Endometrium (tissue), 2 donors: ENCODE data around the gene CCDC47.
"Not testable (repeated sequence)": the region's sequence is repeated elsewhere in the genome, so short reads cannot be mapped to it uniquely, and the experiment has no call there.

Source experiments
- FAIRE-seq: peaks from 2 replicates; lab custom pipeline; 2012; peaks lifted over from hg19 to GRCh38; lab: Jason Lieb, UNC
- donor health status: control.
- donor health status: control.

CCDC47 gene, protein sequence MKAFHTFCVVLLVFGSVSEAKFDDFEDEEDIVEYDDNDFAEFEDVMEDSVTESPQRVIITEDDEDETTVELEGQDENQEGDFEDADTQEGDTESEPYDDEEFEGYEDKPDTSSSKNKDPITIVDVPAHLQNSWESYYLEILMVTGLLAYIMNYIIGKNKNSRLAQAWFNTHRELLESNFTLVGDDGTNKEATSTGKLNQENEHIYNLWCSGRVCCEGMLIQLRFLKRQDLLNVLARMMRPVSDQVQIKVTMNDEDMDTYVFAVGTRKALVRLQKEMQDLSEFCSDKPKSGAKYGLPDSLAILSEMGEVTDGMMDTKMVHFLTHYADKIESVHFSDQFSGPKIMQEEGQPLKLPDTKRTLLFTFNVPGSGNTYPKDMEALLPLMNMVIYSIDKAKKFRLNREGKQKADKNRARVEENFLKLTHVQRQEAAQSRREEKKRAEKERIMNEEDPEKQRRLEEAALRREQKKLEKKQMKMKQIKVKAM

GRCh38 chr17:63773272-63774140 is at the start of gene CCDC47:
CCDC47 (minus strand) TSS chr17:63773597; CDS start chr17:63766175, 7,422 bp downstream.
- peak; percentile 97 for FAIRE-seq

DNA sequence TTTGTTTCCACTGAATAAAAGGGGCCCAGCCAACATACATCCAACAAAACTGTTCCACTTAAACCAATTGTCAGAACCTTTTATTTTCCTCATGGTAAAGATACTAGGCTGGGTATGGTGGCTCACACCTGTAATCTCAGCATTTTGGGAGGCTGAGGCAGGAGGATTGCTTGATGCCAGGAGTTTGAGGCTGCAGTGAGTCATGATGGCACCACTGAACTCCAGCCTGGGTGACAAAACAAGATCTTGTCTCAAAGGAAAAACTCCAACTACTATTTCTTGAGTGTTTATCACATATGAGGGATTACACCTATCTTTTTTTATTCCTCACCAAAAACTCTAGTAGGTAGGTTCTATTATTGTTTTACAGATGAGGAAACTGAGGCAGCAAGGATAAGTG is 49.1 kb upstream of the CCDC47 start:
- no peak for FAIRE-seq

- FAIRE-seq, result no peak
Measured at GRCh38 chr17:63821804-63822203, 48.4 kb upstream of the CCDC47 start.

GRCh38 chr17:63820963-63821561 is 47.7 kb upstream of the CCDC47 start:
- FAIRE-seq, result no peak

DNA sequence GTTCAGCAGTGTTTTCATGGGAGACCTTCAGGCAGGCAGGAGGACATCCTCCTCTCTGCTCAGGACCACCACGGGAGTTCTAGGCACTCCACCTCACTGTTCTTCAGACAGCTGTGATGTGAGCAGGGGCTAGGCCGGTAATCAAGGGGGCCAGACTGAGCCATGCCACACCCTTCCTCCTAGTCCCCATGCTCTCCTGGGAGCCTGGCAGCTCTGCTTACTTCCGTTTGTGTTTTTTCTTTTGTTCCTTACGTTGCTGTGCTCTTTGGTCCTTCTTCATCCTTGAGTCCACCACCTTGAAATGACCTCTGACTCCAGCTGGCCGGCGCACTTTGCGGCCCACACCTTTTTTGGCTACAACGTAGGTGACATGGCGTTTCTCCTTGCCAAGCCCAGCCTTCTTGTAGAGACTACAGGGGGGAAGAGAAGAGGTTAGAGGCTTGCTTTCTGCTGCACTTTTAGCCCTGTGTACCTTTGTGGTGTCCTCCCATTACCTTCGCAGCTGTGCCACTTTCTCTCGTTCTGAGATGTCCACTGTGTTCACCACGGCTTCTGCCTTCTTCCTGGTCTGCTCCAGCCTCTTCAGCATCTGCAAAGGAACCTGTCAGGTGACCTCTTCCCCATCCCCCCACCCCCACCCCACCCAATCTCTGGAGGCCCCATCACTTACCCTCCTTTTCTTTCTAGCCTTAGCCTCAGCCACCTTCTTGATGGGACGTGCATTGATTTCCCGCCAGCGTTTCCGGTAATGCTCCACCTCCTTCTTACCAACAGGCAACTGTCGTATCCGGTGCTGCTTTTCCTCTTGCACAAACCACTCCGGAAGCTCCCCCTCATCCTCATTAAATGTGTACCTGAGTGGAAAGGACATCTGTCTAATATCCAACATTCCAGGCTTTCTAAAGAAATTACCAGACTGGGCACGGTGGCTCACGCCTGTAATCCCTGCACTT is 46.5 kb upstream of the CCDC47 start:
- FAIRE-seq, result no peak

GRCh38 chr17:63819131-63819530 is 45.7 kb upstream of the CCDC47 start:
- no peak for FAIRE-seq

GRCh38 chr17:63817736-63818385 is 44.5 kb upstream of the CCDC47 start:
- FAIRE-seq, result no peak

- FAIRE-seq, result no peak
Measured at GRCh38 chr17:63816669-63817068, 43.3 kb upstream of the CCDC47 start.

GRCh38 chr17:63816123-63816522 is 42.7 kb upstream of the CCDC47 start:
- FAIRE-seq, result no peak

DNA sequence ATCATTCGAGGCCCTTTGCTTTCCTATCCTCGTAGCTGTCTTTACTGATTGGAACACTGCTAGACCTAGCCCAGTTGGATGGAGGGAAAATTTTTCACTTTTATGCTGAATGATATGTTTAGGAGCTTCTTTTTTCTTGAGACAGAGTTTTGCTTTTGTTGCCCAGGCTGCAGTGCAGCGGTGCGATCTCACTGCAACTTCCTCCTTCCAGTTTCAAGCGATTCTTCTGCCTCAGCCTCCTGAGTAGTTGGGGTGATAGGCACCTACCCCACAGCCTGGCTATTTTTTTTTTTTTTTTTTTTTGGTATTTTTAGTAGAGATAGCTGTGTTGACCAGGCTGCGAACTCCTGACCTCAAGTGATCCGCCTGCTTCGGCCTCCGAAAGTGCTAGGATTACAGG is 36.6 kb upstream of the CCDC47 start:
- FAIRE-seq, result no peak

- FAIRE-seq, result no peak
Measured at GRCh38 chr17:63805591-63805990, 32.2 kb upstream of the CCDC47 start.

GRCh38 chr17:63804328-63804727 is 30.9 kb upstream of the CCDC47 start:
- no peak for FAIRE-seq

- FAIRE-seq, result no peak
Measured at GRCh38 chr17:63800783-63801182, 27.4 kb upstream of the CCDC47 start.

DNA sequence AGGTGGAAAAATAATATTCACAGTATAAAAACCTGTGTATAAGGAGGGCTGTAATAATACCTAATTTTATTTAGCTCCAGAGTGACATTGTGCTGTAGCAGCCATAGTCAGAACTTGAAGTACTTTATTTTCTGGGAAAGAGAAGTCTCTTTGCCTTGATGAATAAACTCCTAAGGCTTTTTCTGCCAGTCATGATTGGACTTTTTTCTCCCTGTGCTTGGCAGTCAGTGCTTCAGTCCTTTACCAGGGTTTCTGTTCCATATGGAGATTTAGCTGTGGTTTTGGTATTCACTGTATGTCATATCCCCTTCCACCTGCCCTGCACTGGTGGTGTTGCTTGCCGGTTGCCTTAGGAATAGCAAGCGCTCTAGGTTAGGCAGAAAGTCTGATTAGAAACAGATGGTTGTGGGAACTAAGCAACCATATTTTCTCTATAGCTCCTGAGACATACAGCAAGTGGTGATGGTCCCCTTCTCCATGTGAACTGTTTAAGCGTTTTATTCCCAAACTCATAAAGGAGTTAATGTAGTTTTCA is 25.2 kb upstream of the CCDC47 start:
- FAIRE-seq, result no peak

DNA sequence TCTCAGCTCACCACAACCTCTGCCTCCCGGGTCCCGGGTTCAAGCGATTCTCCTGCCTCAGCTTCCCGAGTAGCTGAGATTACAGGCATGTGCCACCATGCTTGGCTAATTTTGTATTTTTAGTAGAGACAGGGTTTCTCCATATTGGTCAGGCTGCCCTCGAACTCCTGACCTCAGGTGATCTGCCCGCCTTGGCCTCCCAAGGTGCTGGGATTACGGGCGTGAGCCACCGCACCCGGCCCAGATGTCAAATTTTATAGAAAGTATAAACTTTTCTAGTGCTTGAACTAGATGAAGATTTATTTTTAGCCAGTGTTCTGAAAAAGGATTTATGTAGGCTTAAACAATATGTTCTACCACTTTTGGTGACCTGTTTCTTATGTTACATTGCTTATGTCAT is 23.0 kb upstream of the CCDC47 start:
- not testable (repeated sequence) for FAIRE-seq

- no peak for FAIRE-seq
Measured at GRCh38 chr17:63792055-63792729, 18.8 kb upstream of the CCDC47 start.

GRCh38 chr17:63790057-63790456 is 16.7 kb upstream of the CCDC47 start:
- no peak for FAIRE-seq

DNA sequence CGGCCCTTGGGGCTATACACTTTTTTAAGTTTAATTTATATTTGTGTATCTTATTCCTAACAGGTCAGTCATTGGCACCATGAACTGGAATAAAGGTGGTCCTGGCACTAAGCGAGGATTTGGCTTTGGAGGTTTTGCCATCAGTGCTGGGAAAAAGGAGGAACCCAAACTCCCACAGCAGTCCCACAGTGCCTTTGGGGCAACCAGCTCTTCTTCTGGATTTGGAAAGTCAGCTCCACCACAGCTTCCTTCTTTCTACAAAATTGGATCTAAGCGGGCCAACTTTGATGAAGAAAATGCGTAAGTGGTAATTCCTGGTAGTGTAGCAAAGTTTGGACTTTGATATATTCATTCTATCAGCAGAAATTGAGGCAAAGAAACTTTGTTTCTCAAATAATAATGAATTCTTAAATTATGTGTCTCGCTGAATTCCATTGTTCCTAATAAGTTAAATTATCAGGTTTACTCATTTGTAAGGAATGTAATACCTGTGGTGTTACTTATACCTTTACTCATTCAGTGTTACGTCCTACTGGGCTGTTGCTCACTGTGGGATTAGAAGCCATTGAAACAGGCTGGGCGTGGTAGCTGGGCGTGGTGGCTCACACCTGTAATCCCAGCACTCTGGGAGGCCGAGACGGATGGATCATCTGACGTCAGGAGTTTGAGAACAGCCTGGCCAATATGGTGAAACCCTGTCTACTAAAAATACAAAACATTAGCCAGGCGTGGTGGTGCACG is 13.7 kb upstream of the CCDC47 start:
- no peak for FAIRE-seq

DNA sequence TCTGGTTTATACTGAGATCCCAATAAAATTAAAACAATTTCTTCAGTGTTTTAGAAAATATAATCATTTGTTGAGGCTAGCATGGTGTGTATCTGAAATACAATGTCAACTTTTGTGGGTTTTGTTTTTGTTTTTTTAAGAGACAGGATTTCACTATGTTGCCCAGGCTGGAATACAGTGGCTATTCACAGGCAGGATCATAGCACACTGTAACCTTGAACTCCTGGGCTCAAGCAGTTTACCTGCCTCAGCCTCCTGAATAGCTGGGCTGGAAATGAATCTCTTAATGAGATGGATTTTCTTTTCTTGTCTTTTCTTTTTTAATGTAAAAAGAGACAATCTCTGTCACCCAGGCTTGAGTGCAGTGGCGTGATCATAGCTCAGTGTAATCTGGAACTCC is 12.7 kb upstream of the CCDC47 start:
- no peak for FAIRE-seq
